ENCODE measurements around the gene GPHN.

The GPHN gene

DNA sequence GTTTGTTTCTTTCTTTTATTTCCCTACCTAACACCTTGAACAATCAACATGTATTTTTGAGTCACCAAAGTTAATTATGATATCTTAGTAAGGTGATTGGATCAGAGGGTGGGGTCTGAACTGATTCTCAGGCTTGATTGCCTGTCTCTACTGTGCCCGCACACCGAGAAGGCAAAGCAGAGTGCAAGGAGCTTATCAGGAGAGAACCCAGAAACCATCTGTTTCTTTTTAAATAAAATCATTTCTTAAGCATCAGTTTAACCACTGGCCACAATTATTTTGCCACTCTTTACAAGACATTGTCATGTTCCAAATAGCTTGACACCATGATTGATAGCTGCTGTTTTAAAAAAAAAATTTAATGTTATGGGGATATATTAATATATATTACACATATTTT is 684.4 kb downstream of the GPHN start:
- FAIRE-seq = no peak
- no peak for DNase-seq (ENCODE audit: insufficient read length, low spot score)

DNA sequence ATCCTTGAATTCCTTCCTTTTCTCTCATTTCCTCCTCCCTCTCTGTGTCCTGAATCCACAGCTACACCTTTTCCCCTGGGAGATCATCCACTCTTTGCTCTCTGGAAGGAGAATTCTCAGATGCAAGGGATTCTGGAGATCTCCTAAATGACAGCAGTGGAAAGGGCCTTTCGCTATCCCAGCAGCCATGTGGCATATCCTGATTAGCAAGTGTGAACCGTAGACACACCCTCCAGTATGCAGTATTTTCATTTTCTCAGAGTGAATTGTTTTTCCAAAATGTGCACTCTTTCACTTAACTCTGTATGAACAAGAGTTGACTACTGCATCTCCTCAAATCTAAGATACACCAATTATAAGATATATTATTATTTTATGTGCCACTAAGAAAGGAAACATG is 687.3 kb downstream of the GPHN start:
- DNase-seq (ENCODE audit: insufficient read length, low spot score) (no peak), FAIRE-seq (no peak)

DNA sequence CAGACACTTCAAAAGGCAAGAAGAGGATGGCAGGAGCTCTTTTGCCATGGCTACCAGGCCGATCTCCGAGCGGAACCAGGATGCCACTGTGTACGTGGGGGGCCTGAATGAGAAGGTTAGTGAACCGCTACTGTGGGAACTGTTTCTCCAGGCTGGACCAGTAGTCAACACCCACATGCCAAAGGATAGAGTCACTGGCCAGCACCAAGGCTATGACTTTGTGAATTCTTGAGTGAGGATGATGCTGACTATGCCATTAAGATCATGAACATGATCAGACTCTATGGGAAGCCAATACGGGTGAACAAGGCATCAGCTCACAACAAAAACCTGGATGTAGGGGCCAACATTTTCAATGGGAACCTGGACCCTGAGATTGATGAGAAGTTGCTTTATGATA is 691.1 kb downstream of the GPHN start:
- no peak for FAIRE-seq
- DNase-seq (ENCODE audit: insufficient read length, low spot score) = no peak

DNA sequence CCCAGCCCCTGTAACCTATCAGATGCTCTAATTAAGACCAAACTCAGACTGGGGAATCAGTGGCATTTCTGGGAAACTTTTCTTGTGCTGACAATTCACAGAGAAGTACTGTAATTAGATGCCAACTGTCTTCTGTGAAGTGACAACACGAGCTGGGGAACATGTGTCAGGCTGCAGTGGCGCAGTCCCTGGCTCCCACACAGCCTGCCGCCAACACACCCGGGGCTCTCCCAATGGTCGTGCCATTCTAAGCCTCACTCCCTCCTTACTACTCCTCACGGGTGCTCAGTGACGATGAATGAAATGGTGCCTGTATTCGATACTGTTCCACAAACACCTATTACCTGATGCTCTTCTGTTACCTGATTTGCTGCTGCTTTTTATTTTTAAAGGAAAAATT is 699.9 kb downstream of the GPHN start:
- no peak for FAIRE-seq
- no peak for DNase-seq (ENCODE audit: insufficient read length, low spot score)

DNA sequence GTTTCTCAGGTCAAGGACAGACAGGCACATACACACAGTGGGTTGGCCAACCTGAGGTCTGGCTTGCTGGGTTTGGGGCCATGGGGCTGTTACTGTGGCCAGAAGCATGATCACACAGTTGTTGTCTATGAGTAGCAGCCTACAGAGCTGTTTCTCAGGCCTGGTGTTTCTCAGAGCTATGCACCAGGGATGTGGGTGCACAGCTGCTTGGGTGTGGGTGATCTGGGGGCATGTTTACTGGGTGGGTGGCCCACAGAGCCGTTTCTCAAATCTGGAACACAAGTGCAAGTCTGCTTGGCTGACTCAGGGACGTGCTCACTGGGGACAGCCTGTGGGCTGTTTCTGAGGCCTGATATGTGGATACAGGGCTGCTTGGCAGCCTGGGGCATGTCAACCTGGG is 710.2 kb downstream of the GPHN start:
- FAIRE-seq (no peak), DNase-seq (ENCODE audit: insufficient read length, low spot score) (no peak)

DNA sequence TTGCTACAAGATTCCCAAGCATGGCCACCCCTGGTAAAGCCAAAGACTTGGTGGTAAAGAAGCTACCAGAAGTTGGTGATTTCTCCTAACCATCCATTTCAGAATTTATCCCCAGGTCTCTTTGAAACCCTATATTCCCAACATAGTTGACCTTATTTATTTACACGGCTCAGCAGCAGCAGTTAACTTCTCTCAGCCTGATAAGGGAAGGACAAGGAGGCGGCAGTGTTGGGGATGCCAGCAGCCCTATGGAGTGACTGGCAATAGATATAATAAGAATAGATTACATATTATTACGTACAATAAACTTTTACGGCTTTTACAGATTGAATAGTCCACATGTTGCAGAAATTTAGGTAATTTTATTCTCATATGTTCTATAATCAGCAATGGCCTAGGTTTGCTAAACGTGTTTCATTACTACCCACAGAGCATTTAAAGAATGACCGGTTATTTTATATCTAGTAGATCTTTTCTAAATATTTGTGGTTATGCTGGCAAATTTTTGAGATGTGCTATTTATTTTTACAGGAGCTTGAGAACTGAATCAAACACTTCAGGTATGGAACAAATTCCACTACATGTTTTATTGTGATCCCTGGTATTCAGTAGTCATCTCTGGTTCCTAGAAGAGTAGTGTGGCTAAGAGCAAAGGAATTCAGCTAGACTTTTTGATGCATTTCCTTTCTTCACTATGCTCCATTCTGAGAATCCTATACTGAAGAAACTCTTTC is 713.5 kb downstream of the GPHN start:
- DNase-seq (ENCODE audit: insufficient read length, low spot score) = no peak

DNA sequence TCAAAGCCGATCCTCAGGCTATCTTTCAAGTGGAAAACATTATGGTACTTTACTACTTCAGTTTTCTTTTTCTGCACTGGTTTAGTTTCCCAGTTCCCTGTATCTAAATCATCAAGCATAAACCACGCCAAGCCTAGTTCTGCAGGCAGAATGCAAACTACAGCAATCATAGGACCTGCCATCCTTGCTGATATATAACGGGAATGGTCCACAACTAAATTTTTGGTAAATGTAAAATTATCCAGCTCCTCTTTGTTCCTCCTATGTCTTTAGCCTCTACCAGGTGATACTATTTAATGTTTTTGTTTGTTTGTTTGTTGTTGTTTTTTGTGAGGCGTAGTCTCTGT is 714.0 kb downstream of the GPHN start:
- no peak for FAIRE-seq
- DNase-seq (ENCODE audit: insufficient read length, low spot score) = no peak

More for the DNA sequence above, 713.5 kb downstream of the GPHN start:
- no peak for FAIRE-seq

DNA sequence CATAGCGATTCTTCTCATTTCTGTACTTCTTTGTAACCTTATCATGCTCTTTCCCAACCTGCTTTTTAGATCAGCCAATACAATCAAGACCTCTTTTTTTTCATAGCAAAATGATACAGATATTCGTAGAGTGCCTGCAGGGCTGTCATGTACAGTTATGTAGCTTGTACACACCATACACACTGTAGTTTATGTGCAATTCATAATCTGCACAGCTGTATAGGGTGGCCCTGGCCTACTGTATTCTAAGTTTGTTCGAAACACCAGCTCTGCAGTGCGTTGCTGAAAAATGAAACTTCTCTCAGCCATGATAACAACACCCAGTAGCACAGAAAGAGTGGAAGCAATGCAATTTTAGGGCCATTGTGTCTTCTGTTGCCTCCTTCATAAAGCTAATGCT is 717.6 kb downstream of the GPHN start:
- FAIRE-seq (no peak), DNase-seq (ENCODE audit: insufficient read length, low spot score) (no peak)

DNA sequence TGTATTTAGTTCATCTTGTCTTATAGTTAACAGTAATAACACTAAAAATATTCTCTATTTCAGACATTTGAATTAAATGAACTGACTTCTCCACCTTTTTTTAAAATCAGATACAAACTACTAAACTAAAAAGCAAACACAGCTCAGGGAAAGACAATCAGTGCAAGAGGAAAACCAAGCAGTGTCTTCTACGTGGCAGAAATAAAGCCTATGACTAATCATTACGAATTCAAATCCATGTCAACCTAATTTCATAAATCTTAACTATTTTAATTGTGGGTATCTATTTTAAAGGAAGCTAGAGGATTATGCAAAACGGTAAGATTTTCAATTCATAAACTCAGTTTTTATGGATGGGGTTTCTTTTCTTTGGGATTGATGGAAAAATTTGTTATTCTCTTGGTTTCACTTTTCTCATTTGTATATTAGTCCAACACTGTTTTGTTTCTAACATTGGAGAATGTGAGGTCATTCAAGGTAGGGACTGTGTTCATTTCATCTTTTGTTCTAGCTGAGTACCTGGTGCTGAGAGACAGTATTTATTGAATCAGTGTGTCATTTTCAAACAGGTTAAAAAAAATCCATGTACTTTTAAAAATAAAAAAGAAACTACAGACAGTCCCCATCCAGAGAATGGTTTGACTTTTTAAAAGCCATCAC is 720.5 kb downstream of the GPHN start:
- DNase-seq (ENCODE audit: insufficient read length, low spot score) (no peak), FAIRE-seq (no peak)
